Mucosa of stomach (tissue), 1 donor: Measurements from ENCODE around the gene TPST2.

ENCODE experiments used
- H3K27me3 ChIP-seq: one replicate; pipeline ENCODE4 v1.7.0; 2013; ENCODE audit warnings: mild to moderate bottlenecking, low read length; ENCODE audit not compliant: control insufficient read depth, insufficient read depth
- H3K36me3 ChIP-seq: one replicate; pipeline ENCODE4 v1.7.0; 2013; ENCODE audit warnings: low read length; ENCODE audit not compliant: control insufficient read depth, insufficient read depth
- H3K4me1 ChIP-seq: one replicate; pipeline ENCODE4 v1.7.0; 2013; ENCODE audit warnings: mild to moderate bottlenecking, low read length; ENCODE audit not compliant: control insufficient read depth, insufficient read depth
- H3K4me3 ChIP-seq: one replicate; pipeline ENCODE4 v1.7.0; 2013; ENCODE audit warnings: low read length
- H3K9ac ChIP-seq: one replicate; pipeline ENCODE4 v1.7.0; 2013; ENCODE audit warnings: mild to moderate bottlenecking, low read length, moderate library complexity
- H3K9me3 ChIP-seq: one replicate; pipeline ENCODE4 v1.7.0; 2013; ENCODE audit warnings: mild to moderate bottlenecking, low read length, moderate library complexity; ENCODE audit not compliant: control insufficient read depth
- donor health status: Pancreatic carcinoma.

TPST2 gene

GRCh38 chr22:26481694-26482093 is 108.2 kb downstream of the TPST2 start:
- H3K4me3 ChIP-seq: no peak overlapping the region
- H3K27me3 ChIP-seq: no peaks in the 10 kb centered on the region
- H3K9ac ChIP-seq: no peak overlapping the region
- peaks cover 33% of the 10 kb centered on the region for H3K4me1 ChIP-seq
- no peaks in the 10 kb centered on the region for H3K9me3 ChIP-seq
- H3K36me3 ChIP-seq: no peaks in the 10 kb centered on the region

GRCh38 chr22:26481112-26481693 is 108.7 kb downstream of the TPST2 start:
- H3K4me3 ChIP-seq: no peak overlapping the region
- H3K36me3 ChIP-seq: no peaks in the 10 kb centered on the region
- H3K27me3 ChIP-seq: no peaks in the 10 kb centered on the region
- H3K9me3 ChIP-seq: no peaks in the 10 kb centered on the region
- H3K4me1 ChIP-seq: peaks cover 33% of the 10 kb centered on the region
- no peak overlapping the region for H3K9ac ChIP-seq

GRCh38 chr22:26480611-26480932 is 109.4 kb downstream of the TPST2 start:
- H3K36me3 ChIP-seq: no peaks in the 10 kb centered on the region
- no peaks in the 10 kb centered on the region for H3K9me3 ChIP-seq
- no peak overlapping the region for H3K4me3 ChIP-seq
- peaks cover 33% of the 10 kb centered on the region for H3K4me1 ChIP-seq
- no peaks in the 10 kb centered on the region for H3K27me3 ChIP-seq
- H3K9ac ChIP-seq: no peak overlapping the region

- H3K9me3 ChIP-seq: no peaks in the 10 kb centered on the region
- peaks cover 33% of the 10 kb centered on the region for H3K4me1 ChIP-seq
- peak overlapping the region; percentile 57 for H3K9ac ChIP-seq
- no peaks in the 10 kb centered on the region for H3K36me3 ChIP-seq
- H3K4me3 ChIP-seq: no peak overlapping the region
- no peaks in the 10 kb centered on the region for H3K27me3 ChIP-seq
These were observed 109.9 kb downstream of the TPST2 start for GRCh38 chr22:26479792-26480610.

GRCh38 chr22:26479043-26479791 is 110.7 kb downstream of the TPST2 start:
- Histone ChIP-seq H3K36me3 (no peaks in the 10 kb centered on the region), H3K4me1 (peaks cover 28% of the 10 kb centered on the region), H3K9me3 (no peaks in the 10 kb centered on the region), H3K9ac (peak overlapping the region; percentile 57), H3K27me3 (no peaks in the 10 kb centered on the region), H3K4me3 (peak overlapping the region; percentile 10)

- no peak overlapping the region for H3K9ac ChIP-seq
- H3K9me3 ChIP-seq: no peaks in the 10 kb centered on the region
- no peak overlapping the region for H3K4me3 ChIP-seq
- H3K36me3 ChIP-seq: no peaks in the 10 kb centered on the region
- H3K27me3 ChIP-seq: no peaks in the 10 kb centered on the region
- peaks cover 17% of the 10 kb centered on the region for H3K4me1 ChIP-seq
These were observed 112.6 kb downstream of the TPST2 start for GRCh38 chr22:26477341-26477731.

GRCh38 chr22:26476705-26477340 is 113.1 kb downstream of the TPST2 start:
- no peaks in the 10 kb centered on the region for H3K36me3 ChIP-seq

GRCh38 chr22:26474682-26475081 is 115.2 kb downstream of the TPST2 start:
- Histone ChIP-seq H3K4me1 (peaks cover 14% of the 10 kb centered on the region), H3K4me3 (no peak overlapping the region), H3K9me3 (no peaks in the 10 kb centered on the region), H3K36me3 (peaks cover 12% of the 10 kb centered on the region), H3K27me3 (no peaks in the 10 kb centered on the region), H3K9ac (no peak overlapping the region)

More at GRCh38 chr22:26476705-26477340, 113.1 kb downstream of the TPST2 start:
- peaks cover 20% of the 10 kb centered on the region for H3K4me1 ChIP-seq
- no peak overlapping the region for H3K9ac ChIP-seq
- no peak overlapping the region for H3K4me3 ChIP-seq
- H3K27me3 ChIP-seq: no peaks in the 10 kb centered on the region
- no peaks in the 10 kb centered on the region for H3K9me3 ChIP-seq
